GM21717 (cell line): Measurements from ENCODE around the gene TMEM14B.
"Not testable (repeated sequence)": the region's sequence is repeated elsewhere in the genome, so short reads cannot be mapped to it uniquely, and the experiment has no call there.

Experiments used
- ATAC-seq: cut with Tn5 transposase; IDR thresholded peaks from one replicate; pipeline ENCODE4 v1.9.1; 2021; ENCODE audit warnings: mild to moderate bottlenecking, moderate library complexity; ENCODE audit not compliant: unreplicated experiment

TMEM14B gene

DNA sequence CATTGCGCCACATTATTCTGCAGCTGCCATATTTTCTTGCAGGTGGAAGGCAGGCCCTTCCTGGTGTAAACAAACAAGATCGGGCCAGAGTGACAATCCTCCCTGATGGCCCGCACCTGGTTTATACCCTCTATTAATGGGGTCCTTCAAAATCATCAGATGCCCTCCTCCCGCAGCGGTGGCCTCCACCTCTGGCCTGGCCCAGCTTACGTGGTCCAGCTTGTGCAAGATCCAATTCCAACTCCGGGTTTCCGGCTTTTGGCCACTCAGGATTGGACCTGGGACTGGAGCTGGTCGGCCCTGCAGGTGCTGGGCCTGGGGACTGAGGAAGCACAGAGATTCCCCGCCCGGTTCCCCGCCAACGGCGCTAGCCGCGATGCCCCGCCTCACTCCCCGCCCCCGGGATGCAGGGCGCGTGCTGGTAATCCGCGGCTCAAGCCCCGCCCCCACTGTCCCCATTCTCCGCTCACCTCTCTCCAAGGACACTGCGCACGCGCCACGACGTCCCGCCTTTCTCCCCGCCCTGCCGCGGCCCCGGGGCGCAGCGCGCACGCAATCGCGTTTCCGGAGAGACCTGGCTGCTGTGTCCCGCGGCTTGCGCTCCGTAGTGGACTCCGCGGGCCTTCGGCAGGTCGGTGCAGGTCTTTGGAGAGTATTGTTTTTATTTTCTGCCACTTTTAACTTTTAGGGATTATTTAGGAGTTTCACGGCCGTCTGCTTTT, at the start of gene TMEM14B:
TMEM14B (plus strand) TSS at position 555 of the 722 bp plus-strand sequence. CDS start 1,441 bp downstream, outside the sequence.
- peak; percentile 96 for ATAC-seq

DNA sequence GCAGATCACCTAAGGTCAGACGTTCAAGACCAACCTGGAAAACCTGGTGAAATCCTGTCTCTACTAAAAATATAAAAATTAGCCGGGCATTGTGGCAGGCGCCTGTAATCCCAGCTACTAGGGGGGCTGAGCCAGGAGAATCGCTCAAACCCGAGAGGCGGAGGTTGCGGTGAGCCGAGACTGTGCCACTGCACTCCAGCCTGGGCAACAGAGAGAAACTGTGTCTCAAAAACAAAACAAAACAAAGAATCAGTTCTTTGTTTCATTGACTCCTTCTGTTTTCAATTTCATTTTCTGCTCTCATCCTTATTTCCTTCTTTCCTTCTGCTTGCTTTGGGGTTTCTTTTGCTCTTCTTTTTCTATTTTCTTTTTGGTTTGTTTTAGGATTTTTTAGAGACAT, 33.6 kb upstream of the TMEM14B start:
- ATAC-seq, result no peak

DNA sequence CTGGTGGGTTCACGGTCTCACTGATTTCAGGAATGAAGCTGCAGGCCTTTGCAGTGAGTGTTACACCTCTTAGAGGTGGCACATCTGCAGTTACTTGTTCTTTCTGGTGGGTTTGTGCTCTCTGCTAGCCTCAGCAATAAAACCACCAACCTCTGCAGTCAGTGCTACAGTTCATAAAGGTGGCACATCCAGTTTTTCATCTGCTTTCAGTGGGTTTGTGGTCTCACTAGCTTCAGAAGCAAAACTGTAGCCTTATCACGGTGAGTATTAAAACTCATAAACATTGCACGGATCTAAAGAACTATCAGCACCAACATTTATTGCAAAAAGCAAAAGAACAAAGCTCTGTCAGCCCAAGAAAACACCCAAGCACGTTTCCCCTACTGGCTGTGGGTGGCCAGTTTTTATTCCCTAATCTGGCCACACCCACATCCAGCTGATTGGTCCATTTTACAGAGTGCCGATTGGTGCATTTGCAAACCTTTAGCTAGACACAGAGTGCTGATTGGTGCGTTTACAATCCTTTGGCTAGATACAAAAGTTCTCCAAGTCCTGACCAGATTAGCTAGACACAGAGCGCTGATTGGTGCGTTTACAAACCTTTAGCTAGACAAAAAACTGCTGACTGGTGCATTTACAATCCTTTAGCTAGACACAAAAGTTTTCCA, 28.2 kb upstream of the TMEM14B start:
- no peak for ATAC-seq

DNA sequence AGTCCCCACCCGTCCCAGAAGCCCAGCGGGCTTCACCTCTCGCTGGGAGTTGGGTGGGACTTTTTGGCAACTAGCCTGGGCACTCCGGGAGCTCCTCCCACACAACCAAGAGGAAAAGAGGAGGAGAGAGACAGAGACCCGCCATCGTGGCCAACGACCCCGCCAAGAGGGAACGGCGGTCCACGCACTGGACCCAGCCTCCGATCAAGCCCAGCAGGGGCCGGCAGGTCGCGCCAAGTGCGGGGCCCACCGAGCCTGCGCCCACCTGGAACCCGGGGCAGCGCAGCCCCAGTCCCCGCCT, 27.7 kb upstream of the TMEM14B start:
- ATAC-seq, result no peak

DNA sequence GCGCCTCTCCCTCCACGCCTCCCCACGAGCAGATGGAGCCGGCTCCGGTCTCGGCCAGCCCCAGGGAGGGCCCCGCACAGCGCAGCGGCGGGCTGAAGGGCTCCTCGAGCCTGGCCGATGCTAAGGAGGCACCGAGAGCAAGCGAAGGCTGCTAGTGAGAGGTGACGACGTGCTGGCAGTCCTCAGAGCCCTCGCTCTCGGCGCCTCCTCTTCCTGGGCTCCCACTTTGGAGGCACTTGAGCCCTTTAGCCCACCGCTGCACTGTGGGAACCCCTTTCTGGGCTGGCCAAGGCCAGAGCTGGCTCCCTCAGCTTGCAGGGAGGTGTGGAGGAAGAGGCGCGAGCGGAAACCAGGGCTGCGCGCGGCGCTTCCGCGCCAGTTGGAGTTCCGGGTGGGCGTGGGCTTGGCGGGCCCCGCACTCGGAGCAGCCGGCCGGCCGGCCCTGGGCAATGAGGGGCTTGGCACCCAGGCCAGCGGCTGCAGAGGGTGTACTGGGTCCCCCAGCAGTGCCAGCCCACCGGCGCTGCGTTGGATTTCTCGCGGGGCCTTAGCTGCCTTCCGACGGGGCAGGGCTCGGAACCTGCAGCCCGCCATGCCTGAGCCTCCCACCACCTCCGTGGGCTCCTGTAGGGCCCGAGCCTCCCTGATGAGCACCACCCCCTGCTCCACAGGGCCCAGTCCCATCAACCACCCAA, 27.2 kb upstream of the TMEM14B start:
- no peak for ATAC-seq

DNA sequence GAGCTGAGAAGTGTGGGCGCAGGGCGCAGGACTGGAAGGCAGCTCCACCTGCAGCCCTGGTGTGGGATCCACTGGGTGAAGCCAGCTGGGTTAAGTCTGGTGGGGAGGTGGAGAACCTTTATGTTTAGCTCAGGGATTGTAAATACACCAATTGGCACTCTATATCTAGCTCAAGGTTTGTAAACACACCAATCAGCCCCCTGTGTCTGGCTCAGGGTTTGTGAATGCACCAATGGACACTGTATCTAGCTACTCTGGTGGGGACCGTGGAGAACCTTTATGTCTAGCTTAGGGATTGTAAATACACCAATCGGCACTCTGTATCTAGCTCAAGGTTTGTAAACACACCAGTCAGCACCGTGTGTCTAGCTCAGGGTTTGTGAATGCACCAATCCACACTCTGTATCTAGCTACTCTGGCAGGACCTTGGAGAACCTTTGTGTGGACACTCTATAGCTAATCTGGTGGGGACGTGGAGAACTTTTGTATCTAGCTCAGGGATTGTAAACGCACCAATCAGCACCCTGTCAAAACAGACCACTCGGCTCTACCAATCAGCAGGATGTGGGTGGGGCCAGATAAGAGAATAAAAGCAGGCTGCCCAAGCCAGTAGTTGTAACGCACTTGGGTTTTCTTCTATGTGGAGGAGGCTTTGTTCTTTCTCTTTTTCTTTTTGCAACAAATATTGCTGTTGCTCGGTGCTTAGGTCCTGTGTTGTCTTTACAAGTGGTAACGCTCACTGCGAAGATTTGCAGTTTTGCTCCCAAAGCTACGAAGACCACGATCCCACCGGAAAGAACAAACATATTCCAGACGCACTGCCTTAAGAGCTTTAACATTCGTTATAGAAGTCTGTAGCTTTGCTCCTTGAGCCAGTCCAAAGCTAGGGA, 26.4 kb upstream of the TMEM14B start:
- ATAC-seq, result not testable (repeated sequence)

DNA sequence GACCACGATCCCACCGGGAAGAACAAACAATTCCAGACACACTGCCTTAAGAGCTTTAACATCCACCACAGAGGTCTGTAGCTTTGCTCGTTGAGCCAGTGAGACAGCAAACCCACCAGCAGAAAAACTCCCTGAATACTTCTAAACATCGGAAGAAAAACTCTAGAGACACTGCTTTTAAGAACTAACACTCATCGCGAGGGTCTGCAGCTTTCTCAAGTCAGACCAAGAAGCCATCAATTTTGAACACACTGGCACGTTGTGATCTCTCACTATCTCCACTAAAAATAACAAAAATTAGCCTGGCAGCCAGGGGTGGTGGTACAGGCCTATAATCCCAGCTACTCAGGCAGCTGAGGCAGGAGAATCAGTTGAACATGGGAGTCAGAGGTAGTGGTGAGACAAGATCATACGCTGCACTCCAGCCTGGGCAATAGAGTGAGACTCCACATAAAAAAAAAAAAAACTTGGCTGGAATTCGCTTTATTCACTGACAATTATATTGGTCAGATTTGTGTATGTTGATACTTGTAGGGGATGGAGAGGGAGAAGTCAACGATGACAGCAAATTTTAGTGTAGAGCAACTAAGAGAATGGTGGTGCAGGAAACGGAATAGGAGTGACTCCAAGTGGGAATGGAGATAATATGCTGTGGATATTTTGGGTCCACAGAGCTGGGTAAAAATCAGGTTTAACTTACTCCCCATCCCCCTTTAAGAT, 25.6 kb upstream of the TMEM14B start:
- no peak for ATAC-seq

DNA sequence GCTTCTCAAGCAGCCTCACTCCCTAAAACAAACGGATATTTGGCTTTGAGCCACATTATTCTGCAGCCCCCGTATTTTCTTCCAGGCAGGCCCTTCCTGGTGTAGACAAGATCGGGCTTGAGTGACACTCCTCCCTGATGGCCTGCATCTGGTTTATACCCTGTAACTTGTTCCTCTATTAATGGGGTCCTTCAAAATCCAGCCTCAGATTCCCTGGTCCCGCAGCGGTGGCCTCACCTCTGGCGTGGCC, 25.1 kb upstream of the TMEM14B start:
- no peak for ATAC-seq

DNA sequence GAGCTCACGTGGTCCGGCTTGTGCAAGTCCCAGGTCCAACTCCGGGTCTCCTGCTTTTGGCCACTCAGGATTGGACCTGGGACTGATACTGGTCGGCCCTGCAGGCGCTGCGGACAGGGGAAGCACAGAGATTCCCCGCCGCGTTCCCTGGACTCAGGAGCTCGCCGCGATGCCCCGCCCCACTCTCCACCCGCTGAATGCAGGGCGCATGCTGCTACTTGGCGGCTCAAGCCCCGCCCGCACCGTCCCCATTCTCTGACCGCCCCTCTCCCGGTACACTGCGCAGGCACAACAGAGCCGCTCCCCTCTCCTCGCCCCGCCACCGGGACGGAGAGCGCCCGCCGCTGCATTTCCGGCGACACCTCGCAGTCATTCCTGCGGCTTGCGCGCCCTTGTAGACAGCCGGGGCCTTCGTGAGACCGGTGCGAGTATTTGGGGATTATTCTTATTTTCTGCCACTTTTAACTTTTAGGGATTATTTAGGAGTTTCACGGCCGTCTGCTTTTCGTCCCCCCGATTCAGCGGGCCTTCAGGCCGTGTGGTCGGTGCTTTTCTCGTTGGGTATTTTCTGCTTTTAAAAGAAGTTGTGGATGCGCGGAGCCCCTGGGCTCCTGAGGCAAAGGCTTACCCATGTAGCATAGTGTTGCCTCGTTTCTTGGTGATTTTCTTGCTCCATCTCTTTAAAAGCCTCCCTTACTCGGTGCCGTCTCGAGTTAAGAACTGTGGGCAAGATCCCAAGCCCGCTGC, 24.6 kb upstream of the TMEM14B start, which contains the start of gene TMEM14C:
TMEM14C (plus strand) TSS at position 251 of the 747 bp plus-strand sequence. CDS start 1,544 bp downstream, outside the sequence.
- peak; percentile 98 for ATAC-seq

DNA sequence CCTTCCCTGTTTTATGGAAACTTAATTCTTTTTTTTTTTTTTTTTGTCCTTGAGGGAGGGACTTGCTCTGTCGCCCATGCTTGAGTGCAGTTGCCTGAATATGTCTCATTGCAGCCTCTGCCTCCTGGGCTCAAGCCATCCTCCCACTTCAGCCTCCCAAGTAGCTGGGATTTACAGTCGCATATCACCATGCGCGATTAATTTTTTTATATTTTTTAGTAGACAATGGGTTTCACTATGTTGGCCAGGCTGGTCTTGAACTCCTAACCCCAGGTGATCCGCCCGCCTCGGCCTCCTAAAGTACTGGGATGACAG, 24.1 kb upstream of the TMEM14B start:
- no peak for ATAC-seq

DNA sequence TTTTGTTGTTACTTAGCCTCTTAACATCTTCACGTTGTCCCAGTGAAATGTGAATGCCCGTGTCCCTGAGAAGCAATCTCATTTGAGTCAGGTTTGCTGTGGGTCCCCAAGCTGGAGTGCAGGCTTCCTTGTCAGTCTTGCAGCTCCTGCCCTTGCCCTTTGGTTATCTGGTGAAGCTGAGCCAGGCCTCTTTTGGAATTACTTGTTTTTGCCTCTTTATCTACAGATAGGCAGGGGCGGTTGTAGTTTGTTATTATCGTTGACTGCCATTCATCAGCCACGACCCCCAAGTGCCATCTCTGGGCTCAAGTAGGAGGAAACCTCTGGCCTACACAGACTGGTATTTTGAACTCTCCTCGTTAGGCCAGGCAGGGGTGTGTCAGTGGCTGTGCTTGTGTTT, 22.6 kb upstream of the TMEM14B start:
- no peak for ATAC-seq

DNA sequence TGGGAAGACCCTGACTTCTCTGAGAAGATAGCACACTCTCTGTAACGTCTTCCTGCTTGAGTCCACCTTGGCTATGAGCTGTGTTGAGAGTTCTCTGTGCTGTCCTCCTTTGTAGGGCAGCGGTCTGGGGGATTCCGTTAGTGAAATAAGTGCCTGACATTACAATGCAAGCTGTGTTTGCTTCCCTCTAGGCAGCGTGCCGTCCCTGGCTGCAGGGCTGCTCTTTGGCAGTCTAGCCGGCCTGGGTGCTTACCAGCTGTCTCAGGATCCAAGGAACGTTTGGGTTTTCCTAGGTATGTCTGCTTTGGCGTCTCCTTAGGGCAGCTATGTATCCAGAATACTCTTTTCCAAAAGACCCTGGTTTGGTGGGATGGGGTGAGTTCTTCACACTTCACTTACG, 21.9 kb upstream of the TMEM14B start:
- no peak for ATAC-seq

DNA sequence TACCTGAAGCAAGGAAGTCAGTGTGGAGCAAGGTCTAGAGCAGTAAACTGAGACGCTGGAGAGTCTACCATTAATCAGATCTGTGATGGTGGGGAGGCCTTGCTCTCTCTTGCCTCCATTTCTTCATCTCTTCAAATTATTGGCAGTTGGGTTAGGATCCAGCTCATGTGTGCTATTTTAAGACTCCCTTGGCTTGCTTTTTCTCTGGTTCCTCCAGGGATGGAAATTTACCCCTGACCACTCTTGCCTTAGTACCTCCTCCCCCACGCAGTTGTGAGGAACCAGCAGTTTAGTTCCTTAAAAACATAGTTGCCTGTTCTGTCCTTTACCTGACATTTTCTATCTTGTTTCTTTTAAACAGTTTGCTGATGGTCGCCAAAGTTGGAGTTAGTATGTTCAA, 17.4 kb upstream of the TMEM14B start:
- no peak for ATAC-seq

DNA sequence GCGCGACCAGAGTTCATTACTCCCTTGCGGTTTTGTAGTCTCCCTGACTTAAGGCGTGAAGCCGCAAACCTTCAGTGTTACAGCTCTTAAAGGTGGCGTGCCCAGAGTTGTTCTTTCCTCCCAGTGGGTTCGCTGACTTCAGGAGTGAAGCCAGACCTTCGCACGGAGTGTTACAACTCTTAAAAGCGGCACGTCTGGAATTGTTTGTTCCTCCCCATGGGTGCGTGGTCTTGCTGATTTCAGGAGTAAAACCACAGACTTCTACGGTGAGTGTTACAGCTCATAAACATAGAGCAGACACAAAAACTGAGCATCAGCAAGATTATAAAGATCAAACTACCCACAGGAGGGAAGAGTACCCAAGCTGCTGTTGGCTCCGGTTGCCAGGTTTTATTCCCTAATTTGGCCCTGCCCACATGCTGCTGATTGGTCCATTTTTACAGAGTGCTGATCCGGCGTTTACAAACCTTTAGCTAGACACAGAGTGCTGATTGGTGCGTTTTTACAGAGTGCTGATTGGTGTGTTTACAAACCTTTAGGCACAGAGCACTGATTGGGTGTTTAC, 14.4 kb upstream of the TMEM14B start:
- ATAC-seq, result no peak

DNA sequence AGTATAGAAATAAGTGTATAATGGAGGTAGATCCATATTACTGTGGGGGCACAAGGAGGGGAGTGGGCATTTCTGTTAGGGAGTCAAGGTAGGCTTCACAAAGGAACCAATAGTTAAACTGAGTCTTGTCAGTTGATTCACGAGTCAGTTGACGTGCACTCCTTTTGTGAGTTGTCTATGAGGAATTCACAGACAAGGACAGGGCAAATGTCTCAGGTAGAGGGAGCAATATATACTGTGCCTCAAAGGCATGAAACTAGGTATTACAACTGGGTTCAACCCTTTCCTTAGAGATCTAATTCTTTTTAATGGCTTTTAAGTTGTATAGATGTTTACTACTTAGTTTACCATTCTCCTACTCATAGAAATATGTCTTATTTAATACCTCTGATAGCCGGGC, 13.7 kb upstream of the TMEM14B start:
- no peak for ATAC-seq

DNA sequence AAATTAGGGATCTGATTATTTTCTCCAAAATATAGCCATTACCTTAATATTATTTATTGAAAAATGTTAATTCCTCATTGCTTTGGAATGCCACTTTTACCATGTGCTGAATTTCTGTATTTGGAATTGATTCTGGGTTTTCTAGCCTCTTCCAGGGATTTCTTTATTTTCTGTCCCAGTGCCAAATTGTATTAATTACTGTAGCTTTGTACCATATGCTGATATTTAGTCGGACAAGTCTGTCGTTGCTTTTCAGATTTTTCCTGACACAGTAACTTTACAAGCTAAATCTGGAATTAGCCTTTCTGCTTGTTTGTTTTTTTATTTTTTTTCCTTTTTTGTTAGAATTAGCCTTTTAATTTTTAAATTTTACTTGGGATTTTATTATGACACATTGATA, 10.9 kb upstream of the TMEM14B start:
- no peak for ATAC-seq

DNA sequence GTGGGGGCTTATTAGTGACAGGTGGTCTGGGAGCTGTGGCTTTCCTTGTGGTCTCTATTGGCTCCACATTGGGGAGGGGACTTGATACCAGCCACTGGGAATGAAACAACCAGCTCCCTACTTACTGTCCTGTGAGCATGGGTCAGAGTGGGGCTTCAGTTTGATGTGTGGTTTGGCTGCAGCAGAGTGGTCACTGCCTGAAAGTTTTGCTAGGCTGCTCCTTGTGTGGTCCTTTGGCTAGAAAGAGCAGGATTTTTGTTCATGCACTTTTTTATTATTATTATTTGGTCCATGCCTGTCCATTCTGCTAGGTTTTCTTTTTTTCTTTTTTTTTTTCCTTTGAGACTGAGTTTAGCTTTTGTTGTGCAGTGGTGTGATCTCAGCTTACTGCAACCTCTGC, 7.5 kb upstream of the TMEM14B start:
- no peak for ATAC-seq

DNA sequence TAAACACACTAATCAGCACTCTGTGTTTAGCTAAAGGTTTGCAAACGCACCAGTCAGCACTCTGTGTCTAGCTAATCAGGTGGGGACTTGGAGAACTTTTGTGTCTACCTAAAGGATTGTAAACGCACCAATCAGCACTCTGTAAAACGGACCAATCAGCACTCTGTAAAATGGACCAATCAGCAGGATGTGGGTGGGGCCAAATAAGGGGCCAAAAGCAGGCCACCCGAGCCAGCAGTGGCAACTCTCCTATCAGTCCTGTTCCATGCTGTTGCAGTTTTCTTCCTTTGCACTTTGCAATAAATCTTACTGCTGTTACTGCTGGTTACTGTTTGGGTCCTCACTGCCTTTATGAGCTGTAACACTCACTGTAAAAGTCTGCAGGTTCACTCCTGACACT, 6.0 kb upstream of the TMEM14B start:
- ATAC-seq, result not testable (repeated sequence)

DNA sequence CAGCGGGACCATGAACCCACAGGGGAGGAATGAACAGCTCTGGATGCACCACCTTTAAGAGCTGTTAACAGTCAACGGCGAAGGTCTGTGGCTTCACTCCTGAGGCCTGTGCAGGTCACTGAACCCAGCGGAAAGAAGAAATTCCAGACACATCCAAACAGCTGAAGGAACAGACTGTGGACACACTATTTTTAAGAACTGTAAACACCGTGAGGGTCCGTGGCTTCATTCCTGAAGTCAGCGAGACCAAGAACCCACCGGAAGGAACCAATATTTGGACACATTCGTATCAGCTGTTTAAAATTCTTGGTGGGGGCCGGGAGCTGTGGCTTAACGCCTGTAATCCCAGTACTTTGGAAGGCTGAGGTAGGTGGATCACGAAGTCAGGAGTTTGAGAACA, 5.4 kb upstream of the TMEM14B start:
- no peak for ATAC-seq

DNA sequence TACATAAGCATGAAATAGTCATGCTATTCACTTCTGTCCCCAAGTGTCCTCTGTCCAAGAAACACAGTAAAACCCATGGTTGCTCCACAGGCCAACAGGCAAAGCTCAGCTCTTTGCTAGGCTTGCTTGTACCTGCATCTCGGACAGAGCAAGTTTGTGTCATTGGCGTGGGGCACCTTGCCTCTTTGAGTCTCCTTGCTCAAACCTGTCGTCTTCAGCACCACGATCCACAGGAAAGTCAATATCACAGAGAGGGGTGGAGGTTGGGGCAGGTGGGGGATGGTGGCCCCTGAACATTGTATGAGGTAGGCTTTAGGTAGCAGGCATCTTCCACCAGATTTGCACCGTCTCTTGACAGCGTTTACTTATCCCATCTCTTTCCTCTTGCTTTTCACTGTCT, 4.1 kb upstream of the TMEM14B start:
- ATAC-seq, result no peak
